ENCODE data around the gene S100A1.

S100A1 gene

GRCh38 chr1:153609585-153609907, 18.7 kb upstream of the S100A1 start:
- H3K4ac ChIP-seq (ENCODE audit: low read length): no peak overlapping the region
- peaks cover 21 to 28% of the 10 kb centered on the region in 2 donors for H3K4me1 ChIP-seq (ENCODE audit: control insufficient read depth in 2 of 2, insufficient read depth in 1 of 2, low read depth in 1 of 2, low read length in 2 of 2)
- H2BK120ac ChIP-seq (ENCODE audit: low read depth, low read length): no peak overlapping the region
- H2BK5ac ChIP-seq (ENCODE audit: low read length): peak overlapping the region; percentile 4
- DNase-seq (ENCODE audit: low spot score): no peak
- no peak overlapping the region for H2BK15ac ChIP-seq (ENCODE audit: low read length)
- no peak overlapping the region for H3K9ac ChIP-seq (ENCODE audit: low read depth, low read length, poor library complexity)
- H4K8ac ChIP-seq (ENCODE audit: low read depth, low read length): no peak overlapping the region
- H2BK12ac ChIP-seq (ENCODE audit: low read length): no peak overlapping the region
- no peak overlapping the region for H4K91ac ChIP-seq (ENCODE audit: low read depth, low read length, poor library complexity)
- no peak overlapping the region for H2AK5ac ChIP-seq (ENCODE audit: low read depth, low read length)
- H3K36me3 ChIP-seq (replicated peaks in 1 of 2; ENCODE audit: control insufficient read depth in 2 of 2, insufficient read depth in 2 of 2, low read length in 2 of 2): no peaks in the 10 kb centered on the region
- H3K23ac ChIP-seq (ENCODE audit: low read depth, low read length, poor library complexity): no peak overlapping the region
- H3K27me3 ChIP-seq (ENCODE audit: control insufficient read depth in 3 of 3, insufficient read depth in 3 of 3, low read depth in 1 of 3, low read length in 3 of 3): no peaks in the 10 kb centered on the region
- peak overlapping the region; percentile 90 for H2AFZ ChIP-seq (ENCODE audit: low read length)
- WGBS, 2 donors (ENCODE audit: extremely low coverage in 2 of 2, insufficient read length in 2 of 2, insufficient replicate concordance in 1 of 2): no CpG with 5 or more reads among the region's 6 CpGs
- H3K18ac ChIP-seq (ENCODE audit: low read length): no peak overlapping the region
- H3K4me2 ChIP-seq (ENCODE audit: insufficient read depth, low read length, poor library complexity, severe bottlenecking): no peak overlapping the region
- no peak overlapping the region for H3K4me3 ChIP-seq (ENCODE audit: low read length in 2 of 2)
- H3K9me3 ChIP-seq (replicated peaks in 1 of 2; ENCODE audit: control insufficient read depth in 2 of 2, insufficient read depth in 1 of 2, low read depth in 1 of 2, low read length in 2 of 2): no peaks in the 10 kb centered on the region
- no peaks in the 10 kb centered on the region for H3K79me1 ChIP-seq (ENCODE audit: low read depth, low read length)
- no peak overlapping the region for H3K27ac ChIP-seq (replicated peaks; ENCODE audit: low read length)
- no peak overlapping the region for H3K14ac ChIP-seq (ENCODE audit: low read length)

- no peak for DNase-seq (ENCODE audit: low spot score)
- Histone ChIP-seq H4K91ac (ENCODE audit: low read depth, low read length, poor library complexity) (no peak overlapping the region), H3K9me3 (replicated peaks in 1 of 2; ENCODE audit: control insufficient read depth in 2 of 2, insufficient read depth in 1 of 2, low read depth in 1 of 2, low read length in 2 of 2) (no peaks in the 10 kb centered on the region)
These were observed 17.9 kb upstream of the S100A1 start for GRCh38 chr1:153610334-153610733.

GRCh38 chr1:153610811-153611301, 17.4 kb upstream of the S100A1 start:
- Histone ChIP-seq H2AK5ac (ENCODE audit: low read depth, low read length) (peak overlapping the region; percentile 22), H2BK15ac (ENCODE audit: low read length) (no peak overlapping the region), H3K36me3 (replicated peaks in 1 of 2; ENCODE audit: control insufficient read depth in 2 of 2, insufficient read depth in 2 of 2, low read length in 2 of 2) (no peaks in the 10 kb centered on the region), H3K9ac (ENCODE audit: low read depth, low read length, poor library complexity) (no peak overlapping the region), H3K14ac (ENCODE audit: low read length) (no peak overlapping the region), H3K79me1 (ENCODE audit: low read depth, low read length) (no peaks in the 10 kb centered on the region), H3K27ac (replicated peaks; ENCODE audit: low read length) (no peak overlapping the region), H3K4ac (ENCODE audit: low read length) (no peak overlapping the region), H2AFZ (ENCODE audit: low read length) (no peak overlapping the region), H3K4me3 (ENCODE audit: low read length in 2 of 2) (no peak overlapping the region), H2BK5ac (ENCODE audit: low read length) (no peak overlapping the region), H4K8ac (ENCODE audit: low read depth, low read length) (no peak overlapping the region), H4K91ac (ENCODE audit: low read depth, low read length, poor library complexity) (no peak overlapping the region), H3K27me3 (ENCODE audit: control insufficient read depth in 3 of 3, insufficient read depth in 3 of 3, low read depth in 1 of 3, low read length in 3 of 3) (no peaks in the 10 kb centered on the region), H3K9me3 (replicated peaks in 1 of 2; ENCODE audit: control insufficient read depth in 2 of 2, insufficient read depth in 1 of 2, low read depth in 1 of 2, low read length in 2 of 2) (no peaks in the 10 kb centered on the region), H2BK120ac (ENCODE audit: low read depth, low read length) (no peak overlapping the region), H3K4me2 (ENCODE audit: insufficient read depth, low read length, poor library complexity, severe bottlenecking) (no peak overlapping the region), H2BK12ac (ENCODE audit: low read length) (no peak overlapping the region), H3K23ac (ENCODE audit: low read depth, low read length, poor library complexity) (no peak overlapping the region), H3K4me1 (ENCODE audit: control insufficient read depth in 2 of 2, insufficient read depth in 1 of 2, low read depth in 1 of 2, low read length in 2 of 2) (peaks cover 21 to 28% of the 10 kb centered on the region in 2 donors), H3K18ac (ENCODE audit: low read length) (no peak overlapping the region)
- no CpG with 5 or more reads among the region's 7 CpGs for WGBS, 2 donors (ENCODE audit: extremely low coverage in 2 of 2, insufficient read length in 2 of 2, insufficient replicate concordance in 1 of 2)
- DNase-seq (ENCODE audit: low spot score): no peak

More at GRCh38 chr1:153610334-153610733, 17.9 kb upstream of the S100A1 start:
- no peak overlapping the region for H3K4ac ChIP-seq (ENCODE audit: low read length)
- no peak overlapping the region for H4K8ac ChIP-seq (ENCODE audit: low read depth, low read length)
- no peak overlapping the region for H3K27ac ChIP-seq (replicated peaks; ENCODE audit: low read length)
- no peak overlapping the region for H3K14ac ChIP-seq (ENCODE audit: low read length)
- no peaks in the 10 kb centered on the region for H3K36me3 ChIP-seq (replicated peaks in 1 of 2; ENCODE audit: control insufficient read depth in 2 of 2, insufficient read depth in 2 of 2, low read length in 2 of 2)
- H2AFZ ChIP-seq (ENCODE audit: low read length): no peak overlapping the region
- H2BK12ac ChIP-seq (ENCODE audit: low read length): no peak overlapping the region
- H3K27me3 ChIP-seq (ENCODE audit: control insufficient read depth in 3 of 3, insufficient read depth in 3 of 3, low read depth in 1 of 3, low read length in 3 of 3): no peaks in the 10 kb centered on the region
- peaks cover 21 to 28% of the 10 kb centered on the region in 2 donors for H3K4me1 ChIP-seq (ENCODE audit: control insufficient read depth in 2 of 2, insufficient read depth in 1 of 2, low read depth in 1 of 2, low read length in 2 of 2)
- H3K23ac ChIP-seq (ENCODE audit: low read depth, low read length, poor library complexity): no peak overlapping the region
- no peak overlapping the region for H3K4me3 ChIP-seq (ENCODE audit: low read length in 2 of 2)
- no peak overlapping the region for H2AK5ac ChIP-seq (ENCODE audit: low read depth, low read length)
- WGBS, 2 donors (ENCODE audit: extremely low coverage in 2 of 2, insufficient read length in 2 of 2, insufficient replicate concordance in 1 of 2): no CpG with 5 or more reads among the region's 4 CpGs
- H3K4me2 ChIP-seq (ENCODE audit: insufficient read depth, low read length, poor library complexity, severe bottlenecking): no peak overlapping the region
- H2BK15ac ChIP-seq (ENCODE audit: low read length): no peak overlapping the region
- H3K9ac ChIP-seq (ENCODE audit: low read depth, low read length, poor library complexity): no peak overlapping the region
- H3K18ac ChIP-seq (ENCODE audit: low read length): no peak overlapping the region
- no peak overlapping the region for H2BK5ac ChIP-seq (ENCODE audit: low read length)
- H3K79me1 ChIP-seq (ENCODE audit: low read depth, low read length): no peaks in the 10 kb centered on the region
- H2BK120ac ChIP-seq (ENCODE audit: low read depth, low read length): no peak overlapping the region

DNA sequence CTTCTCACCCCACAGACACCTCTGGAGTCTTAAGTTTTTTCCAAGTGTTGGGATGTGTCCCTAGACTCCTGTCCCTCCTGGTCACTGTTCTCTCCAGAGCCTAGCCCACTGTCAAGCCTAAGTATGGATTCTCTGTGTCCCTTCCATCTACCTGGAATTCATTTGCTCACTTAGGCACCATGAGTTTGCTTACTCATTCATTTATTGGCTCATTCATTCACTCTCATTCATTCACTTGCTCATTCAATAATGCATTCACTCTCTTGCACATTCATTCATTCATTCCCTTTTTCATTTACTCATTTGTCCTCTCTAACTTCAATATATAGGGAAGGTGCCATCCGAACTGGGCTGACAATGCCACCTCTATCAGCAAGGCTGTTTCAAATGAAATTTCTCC, 16.9 kb upstream of the S100A1 start:
- Histone ChIP-seq H3K36me3 (replicated peaks in 1 of 2; ENCODE audit: control insufficient read depth in 2 of 2, insufficient read depth in 2 of 2, low read length in 2 of 2) (no peaks in the 10 kb centered on the region), H4K8ac (ENCODE audit: low read depth, low read length) (no peak overlapping the region), H3K27me3 (ENCODE audit: control insufficient read depth in 3 of 3, insufficient read depth in 3 of 3, low read depth in 1 of 3, low read length in 3 of 3) (no peaks in the 10 kb centered on the region), H3K4me1 (ENCODE audit: control insufficient read depth in 2 of 2, insufficient read depth in 1 of 2, low read depth in 1 of 2, low read length in 2 of 2) (peaks cover 21 to 28% of the 10 kb centered on the region in 2 donors), H3K23ac (ENCODE audit: low read depth, low read length, poor library complexity) (no peak overlapping the region), H2BK15ac (ENCODE audit: low read length) (no peak overlapping the region), H3K79me1 (ENCODE audit: low read depth, low read length) (no peaks in the 10 kb centered on the region), H3K14ac (ENCODE audit: low read length) (no peak overlapping the region), H2BK5ac (ENCODE audit: low read length) (no peak overlapping the region), H2AK5ac (ENCODE audit: low read depth, low read length) (no peak overlapping the region), H2BK12ac (ENCODE audit: low read length) (no peak overlapping the region), H4K91ac (ENCODE audit: low read depth, low read length, poor library complexity) (no peak overlapping the region), H3K4ac (ENCODE audit: low read length) (no peak overlapping the region), H3K18ac (ENCODE audit: low read length) (no peak overlapping the region), H3K4me2 (ENCODE audit: insufficient read depth, low read length, poor library complexity, severe bottlenecking) (no peak overlapping the region), H2AFZ (ENCODE audit: low read length) (peak overlapping the region; percentile 80), H3K9ac (ENCODE audit: low read depth, low read length, poor library complexity) (no peak overlapping the region), H3K9me3 (replicated peaks in 1 of 2; ENCODE audit: control insufficient read depth in 2 of 2, insufficient read depth in 1 of 2, low read depth in 1 of 2, low read length in 2 of 2) (no peaks in the 10 kb centered on the region), H2BK120ac (ENCODE audit: low read depth, low read length) (no peak overlapping the region), H3K4me3 (ENCODE audit: low read length in 2 of 2) (no peak overlapping the region), H3K27ac (replicated peaks; ENCODE audit: low read length) (no peak overlapping the region)
- WGBS, 2 donors (ENCODE audit: extremely low coverage in 2 of 2, insufficient read length in 2 of 2, insufficient replicate concordance in 1 of 2): no CpG with 5 or more reads among the region's 1 CpG
- DNase-seq (ENCODE audit: low spot score): no peak
